ENCODE data around the gene MCEMP1. TPM values are rescaled to one million over a fixed set of nuclear protein-coding genes. Genes with fewer than 3 reads are reported as not detected.

Gene MCEMP1
- total RNA-seq, 1 donor from 2014 or later = not detected

DNA sequence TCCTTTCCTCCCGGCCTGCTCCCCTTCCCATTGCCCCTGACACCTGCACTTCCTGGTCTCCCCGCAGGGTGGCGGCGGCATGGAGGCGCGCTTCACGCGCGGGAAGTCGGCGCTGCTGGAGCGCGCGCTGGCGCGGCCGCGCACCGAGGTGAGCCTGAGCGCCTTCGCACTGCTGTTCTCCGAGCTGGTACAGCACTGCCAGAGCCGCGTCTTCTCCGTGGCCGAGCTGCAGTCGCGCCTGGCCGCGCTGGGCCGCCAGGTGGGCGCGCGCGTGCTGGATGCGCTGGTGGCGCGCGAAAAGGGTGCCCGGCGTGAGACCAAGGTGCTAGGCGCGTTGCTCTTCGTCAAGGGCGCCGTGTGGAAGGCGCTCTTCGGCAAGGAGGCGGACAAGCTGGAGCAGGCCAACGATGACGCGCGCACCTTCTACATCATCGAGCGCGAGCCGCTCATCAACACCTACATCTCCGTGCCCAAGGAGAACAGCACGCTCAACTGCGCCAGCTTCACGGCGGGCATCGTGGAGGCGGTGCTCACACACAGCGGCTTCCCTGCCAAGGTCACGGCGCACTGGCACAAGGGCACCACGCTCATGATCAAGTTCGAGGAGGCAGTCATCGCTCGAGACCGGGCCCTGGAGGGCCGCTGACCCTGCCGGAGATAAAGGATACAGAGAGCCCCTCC is 5.4 kb downstream of the MCEMP1 start:
- Histone ChIP-seq H3K9me3 (ENCODE audit: insufficient read depth, low read depth, low read length) (no peaks in the 10 kb centered on the region), H3K4me1 (ENCODE audit: insufficient read depth, low read length) (peaks cover 8% of the 10 kb centered on the region), H3K79me2 (ENCODE audit: insufficient read depth, low read length) (peaks cover 13% of the 10 kb centered on the region), H3K9ac (ENCODE audit: low read length) (peak overlapping the region; percentile 97), H3K27me3 (ENCODE audit: insufficient read depth, low read length) (peaks cover 5% of the 10 kb centered on the region), H3K4me2 (ENCODE audit: low read length) (peak overlapping the region; percentile 98), H3K36me3 (ENCODE audit: insufficient read depth, low read length) (no peaks in the 10 kb centered on the region), H3K4me3 (ENCODE audit: insufficient read depth, low read depth, low read length) (no peak overlapping the region), H2AFZ (ENCODE audit: low read depth, low read length) (peak overlapping the region; percentile 89), H4K20me1 (ENCODE audit: insufficient read depth, low read length) (peaks cover 30% of the 10 kb centered on the region), H3K27ac (ENCODE audit: low read depth, low read length) (no peak overlapping the region)
- no peak overlapping the region for H3K27ac Mint-ChIP-seq (ENCODE audit: unreplicated experiment)
- no peaks in the 10 kb centered on the region for H3K4me1 Mint-ChIP-seq (ENCODE audit: low read depth, unreplicated experiment)
- H3K9me3 Mint-ChIP-seq (ENCODE audit: unreplicated experiment) = no peaks in the 10 kb centered on the region
- peaks cover 6% of the 10 kb centered on the region for H3K36me3 Mint-ChIP-seq (ENCODE audit: low read depth, unreplicated experiment)
- DNase-seq (ENCODE audit: low read depth) = no peak
- FAIRE-seq = no peak
- peaks cover 18% of the 10 kb centered on the region for H3K27me3 Mint-ChIP-seq (ENCODE audit: low read depth, unreplicated experiment)
- H3K4me3 Mint-ChIP-seq (ENCODE audit: unreplicated experiment) = peak overlapping the region; percentile 89
- TF ChIP-seq EZH2 (IDR thresholded peaks at IDR 0.05; ENCODE audit: insufficient read depth, low read length) = no peak
- TF ChIP-seq, protein P1, sequence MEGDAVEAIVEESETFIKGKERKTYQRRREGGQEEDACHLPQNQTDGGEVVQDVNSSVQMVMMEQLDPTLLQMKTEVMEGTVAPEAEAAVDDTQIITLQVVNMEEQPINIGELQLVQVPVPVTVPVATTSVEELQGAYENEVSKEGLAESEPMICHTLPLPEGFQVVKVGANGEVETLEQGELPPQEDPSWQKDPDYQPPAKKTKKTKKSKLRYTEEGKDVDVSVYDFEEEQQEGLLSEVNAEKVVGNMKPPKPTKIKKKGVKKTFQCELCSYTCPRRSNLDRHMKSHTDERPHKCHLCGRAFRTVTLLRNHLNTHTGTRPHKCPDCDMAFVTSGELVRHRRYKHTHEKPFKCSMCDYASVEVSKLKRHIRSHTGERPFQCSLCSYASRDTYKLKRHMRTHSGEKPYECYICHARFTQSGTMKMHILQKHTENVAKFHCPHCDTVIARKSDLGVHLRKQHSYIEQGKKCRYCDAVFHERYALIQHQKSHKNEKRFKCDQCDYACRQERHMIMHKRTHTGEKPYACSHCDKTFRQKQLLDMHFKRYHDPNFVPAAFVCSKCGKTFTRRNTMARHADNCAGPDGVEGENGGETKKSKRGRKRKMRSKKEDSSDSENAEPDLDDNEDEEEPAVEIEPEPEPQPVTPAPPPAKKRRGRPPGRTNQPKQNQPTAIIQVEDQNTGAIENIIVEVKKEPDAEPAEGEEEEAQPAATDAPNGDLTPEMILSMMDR (IDR thresholded peaks at IDR 0.05; ENCODE audit: insufficient read depth, low read depth, low read length) = no peak

DNA sequence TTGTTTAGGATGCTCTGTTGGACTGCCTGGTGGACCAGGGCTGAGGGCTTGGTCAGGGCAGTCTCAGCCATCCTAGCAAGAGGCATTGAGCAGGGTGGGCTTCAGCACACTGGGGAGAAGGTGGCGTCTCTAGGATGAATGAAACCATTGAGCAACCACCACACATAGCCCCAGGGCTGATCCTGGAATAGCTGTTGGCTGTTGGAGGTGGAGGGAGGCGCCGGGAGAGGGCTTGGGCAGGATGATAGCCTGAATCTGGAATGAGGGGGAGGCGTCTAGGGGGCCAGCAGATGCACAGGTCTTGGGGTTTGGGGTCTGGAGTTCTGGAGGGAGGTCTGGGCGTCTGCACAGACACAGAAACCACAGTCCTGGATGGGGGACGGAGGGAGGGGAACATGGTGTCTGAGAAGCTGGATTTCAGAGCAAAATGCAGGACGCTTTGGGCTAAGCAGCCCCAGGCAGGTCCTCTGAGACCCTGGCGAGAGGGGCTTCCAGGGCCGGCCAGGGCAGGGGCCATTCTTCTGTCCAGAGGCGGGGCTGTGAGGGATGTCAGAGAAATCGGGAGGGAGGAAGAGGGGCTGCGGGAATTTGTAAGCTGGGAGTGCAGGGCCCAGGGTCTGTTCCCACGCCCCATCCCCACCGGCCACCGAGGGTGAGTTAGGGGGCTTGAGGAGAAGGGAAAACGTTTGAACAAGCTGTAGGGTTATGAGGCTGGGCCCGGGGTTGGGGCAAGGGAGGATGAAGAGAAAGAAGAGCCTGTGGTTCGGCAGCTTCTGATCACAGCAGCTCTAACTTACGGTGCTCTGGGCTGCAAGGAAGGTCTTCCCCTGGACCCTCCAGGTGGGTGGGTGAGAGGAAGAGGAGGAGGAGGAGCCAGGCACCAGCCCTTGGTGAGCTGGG is 8.9 kb downstream of the MCEMP1 start:
- Histone ChIP-seq H2AFZ (ENCODE audit: low read depth, low read length) (no peak overlapping the region), H3K27me3 (ENCODE audit: insufficient read depth, low read length) (no peaks in the 10 kb centered on the region), H3K36me3 (ENCODE audit: insufficient read depth, low read length) (no peaks in the 10 kb centered on the region), H3K4me3 (ENCODE audit: insufficient read depth, low read depth, low read length) (no peak overlapping the region), H3K4me2 (ENCODE audit: low read length) (no peak overlapping the region), H3K4me1 (ENCODE audit: insufficient read depth, low read length) (peaks cover 8% of the 10 kb centered on the region), H3K9me3 (ENCODE audit: insufficient read depth, low read depth, low read length) (no peaks in the 10 kb centered on the region), H4K20me1 (ENCODE audit: insufficient read depth, low read length) (peaks cover 30% of the 10 kb centered on the region), H3K9ac (ENCODE audit: low read length) (no peak overlapping the region), H3K27ac (ENCODE audit: low read depth, low read length) (no peak overlapping the region), H3K79me2 (ENCODE audit: insufficient read depth, low read length) (peaks cover 12% of the 10 kb centered on the region)
- peaks cover 6% of the 10 kb centered on the region for H3K36me3 Mint-ChIP-seq (ENCODE audit: low read depth, unreplicated experiment)
- no peak overlapping the region for H3K4me3 Mint-ChIP-seq (ENCODE audit: unreplicated experiment)
- no peaks in the 10 kb centered on the region for H3K9me3 Mint-ChIP-seq (ENCODE audit: unreplicated experiment)
- H3K27me3 Mint-ChIP-seq (ENCODE audit: low read depth, unreplicated experiment) = no peaks in the 10 kb centered on the region
- TF ChIP-seq EZH2 (IDR thresholded peaks at IDR 0.05; ENCODE audit: insufficient read depth, low read length) = no peak
- TF ChIP-seq, protein P1 (IDR thresholded peaks at IDR 0.05; ENCODE audit: insufficient read depth, low read depth, low read length) = no peak
- no peaks in the 10 kb centered on the region for H3K4me1 Mint-ChIP-seq (ENCODE audit: low read depth, unreplicated experiment)
- DNase-seq (ENCODE audit: low read depth) (no peak), FAIRE-seq (no peak)
- no peak overlapping the region for H3K27ac Mint-ChIP-seq (ENCODE audit: unreplicated experiment)

Data from astrocyte (in vitro differentiated cells and primary cell).